Astrocyte of the spinal cord (primary cell): ENCODE results near the gene RHNO1.

ENCODE experiments used
- DNase-seq: peaks from one replicate; pipeline ENCODE4 v3.0.0; 2011; ENCODE audit warnings: low read depth, low spot score
- H3K4me3 ChIP-seq: 2 replicates; pipeline ENCODE4 v1.5.1; 2011; ENCODE audit warnings: low read depth, mild to moderate bottlenecking, low read length, moderate library complexity
- CTCF ChIP-seq: IDR thresholded peaks from 2 replicates; pipeline ENCODE4 v1.5.1; 2012; ENCODE audit warnings: low read depth, mild to moderate bottlenecking, low read length, inconsistent platforms
- in situ Hi-C: cut with HindIII; loops from 2 replicates; pipeline ENCODE4 v1.10.0; 2017; ENCODE audit warnings: low sequenced_read_pairs

RHNO1 gene

GRCh38 chr12:2851931-2852330 is 25.1 kb upstream of the RHNO1 start:
- DNase-seq, result no peak
- no peak for TF ChIP-seq CTCF
- in situ Hi-C loops, result no loop called here
- no peak overlapping the region for H3K4me3 ChIP-seq

GRCh38 chr12:2853626-2854025 is 23.4 kb upstream of the RHNO1 start:
- TF ChIP-seq CTCF, result peak; percentile 98
- H3K4me3 ChIP-seq, result no peak overlapping the region

GRCh38 chr12:2854669-2855453 is 22.2 kb upstream of the RHNO1 start:
- in situ Hi-C loops, result no loop called here
- DNase-seq, result no peak
- H3K4me3 ChIP-seq, result no peak overlapping the region
- no peak for TF ChIP-seq CTCF

More at GRCh38 chr12:2853626-2854025, 23.4 kb upstream of the RHNO1 start:
- in situ Hi-C loops, result no loop called here
- peak; percentile 71 for DNase-seq

- in situ Hi-C loops, result no loop called here
- H3K4me3 ChIP-seq, result no peak overlapping the region
- no peak for DNase-seq
- no peak for TF ChIP-seq CTCF
These were observed 21.5 kb upstream of the RHNO1 start for GRCh38 chr12:2855546-2855945.

- H3K4me3 ChIP-seq, result no peak overlapping the region
- no peak for TF ChIP-seq CTCF
- in situ Hi-C loops, result no loop called here
- no peak for DNase-seq
These were observed 21.0 kb upstream of the RHNO1 start for GRCh38 chr12:2856051-2856450.

- no peak for TF ChIP-seq CTCF
- in situ Hi-C loops, result no loop called here
- no peak within 1 kb of the TSS for H3K4me3 ChIP-seq
- no peak for DNase-seq
These were observed 20.0 kb upstream of the RHNO1 start, which contains the start of gene TEX52 for GRCh38 chr12:2857021-2857431. Gene TEX52, minus strand, starts transcription at chr12:2857039. Its CDS starts 13 bp downstream, at chr12:2857026.
